ENCODE data around the gene GDPD5.

GDPD5 gene

DNA sequence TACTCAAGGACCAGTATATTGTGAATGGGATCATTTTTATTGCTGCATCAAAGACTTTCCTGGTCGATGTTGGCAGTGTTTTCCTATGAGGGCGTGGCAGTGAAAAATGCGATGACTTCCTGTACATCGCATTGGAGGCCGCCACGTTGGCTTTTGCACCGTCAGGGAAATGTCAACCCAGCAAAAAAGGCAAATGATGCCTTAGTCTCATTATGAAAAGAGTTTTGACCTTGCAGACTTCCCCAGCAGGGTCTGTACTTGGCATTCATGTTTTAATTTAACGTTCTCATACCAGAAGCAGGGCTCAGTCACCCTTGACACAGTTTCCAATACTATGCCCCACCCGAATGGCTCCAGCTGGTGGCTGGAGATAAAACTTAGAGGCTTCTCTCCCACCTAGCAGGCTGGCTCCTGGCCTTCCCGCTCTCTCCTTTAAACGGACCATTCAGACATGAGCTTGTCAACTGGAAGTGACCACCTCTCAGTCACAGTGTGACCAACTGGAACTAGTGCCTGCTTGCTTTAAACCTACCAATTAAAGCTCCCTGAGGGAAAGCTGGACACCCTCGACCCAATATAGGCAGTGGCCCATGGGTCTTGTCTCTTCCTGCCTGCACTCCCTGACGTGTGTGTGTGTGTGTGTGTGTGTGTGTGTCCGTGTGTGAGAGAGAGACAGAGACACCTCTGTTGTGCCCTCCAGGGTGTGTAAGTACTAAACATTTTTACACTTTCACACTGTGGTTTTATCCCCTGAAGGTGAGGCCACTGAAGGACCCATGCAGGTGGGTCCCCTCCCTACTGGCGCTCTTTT lies 8.7 kb upstream of the GDPD5 start:
- Histone ChIP-seq H3K9me3 (ENCODE audit: control insufficient read depth in 1 of 2, low read length in 2 of 2) (no peaks in the 10 kb centered on the region), H3K27ac (ENCODE audit: low read depth, low read length) (no peak overlapping the region), H3K36me3 (ENCODE audit: control insufficient read depth in 1 of 2, insufficient read depth in 2 of 2, low read length in 2 of 2) (no peaks in the 10 kb centered on the region), H3K4me1 (ENCODE audit: control insufficient read depth in 1 of 2, insufficient read depth in 2 of 2, low read length in 2 of 2) (peaks cover 4 to 6% of the 10 kb centered on the region in 2 donors), H3K9ac (ENCODE audit: low read depth in 1 of 2, low read length in 2 of 2) (no peak overlapping the region), H3K4me3 (ENCODE audit: low read depth in 1 of 2, low read length in 2 of 2) (no peak overlapping the region), H3K27me3 (ENCODE audit: control insufficient read depth in 1 of 2, insufficient read depth in 2 of 2, low read length in 2 of 2) (no peaks in the 10 kb centered on the region)

DNA sequence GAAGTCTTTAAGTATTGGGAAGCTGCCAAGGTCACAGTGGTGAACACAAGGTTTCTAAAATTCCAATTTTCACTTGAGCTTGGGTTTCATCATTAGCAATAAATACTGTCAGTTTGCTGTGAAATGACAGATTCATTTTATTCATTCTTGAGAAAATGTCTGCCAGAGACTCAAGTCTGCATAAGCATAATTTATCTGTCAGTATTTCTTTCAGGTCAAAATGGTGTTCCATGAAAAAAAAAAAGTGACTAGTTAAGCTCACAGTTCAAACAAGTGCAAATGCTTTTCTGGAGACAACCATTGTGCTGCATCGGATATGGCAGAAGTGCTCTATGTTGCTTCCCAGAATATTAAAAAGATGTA lies 8.1 kb upstream of the GDPD5 start:
- Histone ChIP-seq H3K27me3 (ENCODE audit: control insufficient read depth in 1 of 2, insufficient read depth in 2 of 2, low read length in 2 of 2) (no peaks in the 10 kb centered on the region), H3K27ac (ENCODE audit: low read depth, low read length) (no peak overlapping the region), H3K4me1 (ENCODE audit: control insufficient read depth in 1 of 2, insufficient read depth in 2 of 2, low read length in 2 of 2) (peaks cover 4 to 6% of the 10 kb centered on the region in 2 donors), H3K36me3 (ENCODE audit: control insufficient read depth in 1 of 2, insufficient read depth in 2 of 2, low read length in 2 of 2) (no peaks in the 10 kb centered on the region), H3K9me3 (ENCODE audit: control insufficient read depth in 1 of 2, low read length in 2 of 2) (no peaks in the 10 kb centered on the region), H3K4me3 (ENCODE audit: low read depth in 1 of 2, low read length in 2 of 2) (no peak overlapping the region), H3K9ac (ENCODE audit: low read depth in 1 of 2, low read length in 2 of 2) (no peak overlapping the region)

DNA sequence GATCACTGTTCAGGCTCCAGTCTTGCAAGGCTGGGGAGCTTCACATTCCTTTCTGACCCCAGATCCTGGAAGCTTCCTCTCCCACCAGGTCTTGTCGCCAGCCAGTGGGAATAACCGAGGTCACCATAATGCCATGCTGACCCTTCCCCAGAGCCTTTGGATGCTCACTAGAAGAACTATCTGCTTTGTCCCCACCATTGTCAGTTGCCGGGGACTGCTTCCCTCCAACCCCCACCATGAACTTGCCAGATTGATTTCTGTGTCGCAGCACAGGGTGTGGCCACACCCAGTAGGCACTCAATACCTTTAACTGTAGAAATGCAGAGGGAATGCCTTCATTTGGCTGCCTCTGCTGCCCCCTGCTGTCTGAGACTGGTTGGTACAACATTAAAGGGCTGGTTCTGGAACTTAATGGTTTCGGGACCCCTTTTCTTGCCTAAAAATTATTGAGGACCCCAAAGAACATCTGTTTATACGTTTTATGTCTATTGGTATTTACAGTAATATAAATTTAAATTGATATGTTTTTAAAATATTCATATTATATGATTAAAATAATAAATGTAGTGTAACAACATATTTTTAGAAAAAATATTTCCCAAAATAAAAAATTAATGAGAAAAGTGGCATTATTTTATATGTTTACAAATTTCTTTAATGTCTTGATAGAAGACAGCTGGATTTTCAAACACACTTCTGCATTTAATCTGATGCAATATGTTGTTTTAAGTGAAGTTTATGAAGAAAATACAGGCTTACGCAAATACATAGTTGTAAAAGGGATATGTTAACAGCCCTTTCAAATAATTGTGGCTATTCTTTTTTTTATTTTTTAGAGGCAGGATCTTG lies 6.7 kb upstream of the GDPD5 start:
- Histone ChIP-seq H3K4me1 (ENCODE audit: control insufficient read depth in 1 of 2, insufficient read depth in 2 of 2, low read length in 2 of 2) (peaks cover 4 to 6% of the 10 kb centered on the region in 2 donors), H3K27ac (ENCODE audit: low read depth, low read length) (no peak overlapping the region), H3K9me3 (ENCODE audit: control insufficient read depth in 1 of 2, low read length in 2 of 2) (no peaks in the 10 kb centered on the region), H3K36me3 (ENCODE audit: control insufficient read depth in 1 of 2, insufficient read depth in 2 of 2, low read length in 2 of 2) (no peaks in the 10 kb centered on the region), H3K27me3 (ENCODE audit: control insufficient read depth in 1 of 2, insufficient read depth in 2 of 2, low read length in 2 of 2) (no peaks in the 10 kb centered on the region), H3K4me3 (ENCODE audit: low read depth in 1 of 2, low read length in 2 of 2) (no peak overlapping the region), H3K9ac (ENCODE audit: low read depth in 1 of 2, low read length in 2 of 2) (no peak overlapping the region)

DNA sequence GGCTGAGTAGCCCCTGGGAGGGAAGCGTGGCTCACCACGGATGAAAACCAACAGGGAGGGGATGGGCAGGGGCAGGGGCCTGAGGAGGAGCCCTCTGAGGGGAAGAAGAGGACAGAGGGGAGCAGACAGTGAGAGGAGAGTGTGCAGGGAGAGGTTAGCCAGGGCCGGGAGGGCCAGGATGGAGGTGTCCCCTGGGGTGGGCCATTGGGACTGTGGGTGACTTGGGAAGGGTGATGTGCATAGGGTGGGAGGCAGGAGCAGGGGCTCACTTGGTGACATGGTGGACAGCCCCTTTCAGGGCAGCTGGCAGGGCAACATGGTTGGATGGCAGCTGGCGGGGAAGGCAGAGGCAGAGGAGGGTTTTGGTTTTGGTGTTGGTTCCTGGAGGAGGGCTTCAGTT lies 5.6 kb upstream of the GDPD5 start:
- no peaks in the 10 kb centered on the region for H3K9me3 ChIP-seq (ENCODE audit: control insufficient read depth in 1 of 2, low read length in 2 of 2)
- H3K27ac ChIP-seq (ENCODE audit: low read depth, low read length): no peak overlapping the region
- no peaks in the 10 kb centered on the region for H3K27me3 ChIP-seq (ENCODE audit: control insufficient read depth in 1 of 2, insufficient read depth in 2 of 2, low read length in 2 of 2)
- H3K4me1 ChIP-seq (ENCODE audit: control insufficient read depth in 1 of 2, insufficient read depth in 2 of 2, low read length in 2 of 2): peaks cover 4 to 8% of the 10 kb centered on the region in 2 donors
- H3K4me3 ChIP-seq (ENCODE audit: low read depth in 1 of 2, low read length in 2 of 2): no peak overlapping the region
- no peaks in the 10 kb centered on the region for H3K36me3 ChIP-seq (ENCODE audit: control insufficient read depth in 1 of 2, insufficient read depth in 2 of 2, low read length in 2 of 2)
- no peak overlapping the region for H3K9ac ChIP-seq (ENCODE audit: low read depth in 1 of 2, low read length in 2 of 2)

DNA sequence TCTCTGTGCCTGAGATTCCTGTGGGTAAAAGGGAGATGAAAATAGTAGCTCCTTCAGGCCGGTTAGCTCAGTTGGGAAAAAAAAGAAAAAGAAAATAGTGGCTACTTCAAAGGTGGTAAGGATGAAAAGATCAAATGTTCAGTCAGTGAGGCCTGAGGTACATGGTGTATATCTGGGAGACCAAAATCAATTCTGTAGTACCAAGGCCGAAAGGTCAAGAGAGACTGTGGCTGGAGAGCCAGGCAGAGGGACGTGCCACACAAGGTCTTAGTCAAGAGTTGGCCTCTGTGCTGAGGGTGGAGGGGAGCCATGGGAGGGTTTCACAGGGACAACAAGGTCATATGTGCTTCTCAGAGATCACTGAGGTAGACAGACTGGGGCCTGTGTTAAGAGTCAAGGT lies 4.8 kb upstream of the GDPD5 start:
- Histone ChIP-seq H3K9me3 (ENCODE audit: control insufficient read depth in 1 of 2, low read length in 2 of 2) (no peaks in the 10 kb centered on the region), H3K4me1 (ENCODE audit: control insufficient read depth in 1 of 2, insufficient read depth in 2 of 2, low read length in 2 of 2) (peaks cover 4 to 11% of the 10 kb centered on the region in 2 donors), H3K4me3 (ENCODE audit: low read depth in 1 of 2, low read length in 2 of 2) (no peak overlapping the region), H3K27me3 (ENCODE audit: control insufficient read depth in 1 of 2, insufficient read depth in 2 of 2, low read length in 2 of 2) (no peaks in the 10 kb centered on the region), H3K36me3 (ENCODE audit: control insufficient read depth in 1 of 2, insufficient read depth in 2 of 2, low read length in 2 of 2) (no peaks in the 10 kb centered on the region), H3K9ac (ENCODE audit: low read depth in 1 of 2, low read length in 2 of 2) (no peak overlapping the region), H3K27ac (ENCODE audit: low read depth, low read length) (no peak overlapping the region)

DNA sequence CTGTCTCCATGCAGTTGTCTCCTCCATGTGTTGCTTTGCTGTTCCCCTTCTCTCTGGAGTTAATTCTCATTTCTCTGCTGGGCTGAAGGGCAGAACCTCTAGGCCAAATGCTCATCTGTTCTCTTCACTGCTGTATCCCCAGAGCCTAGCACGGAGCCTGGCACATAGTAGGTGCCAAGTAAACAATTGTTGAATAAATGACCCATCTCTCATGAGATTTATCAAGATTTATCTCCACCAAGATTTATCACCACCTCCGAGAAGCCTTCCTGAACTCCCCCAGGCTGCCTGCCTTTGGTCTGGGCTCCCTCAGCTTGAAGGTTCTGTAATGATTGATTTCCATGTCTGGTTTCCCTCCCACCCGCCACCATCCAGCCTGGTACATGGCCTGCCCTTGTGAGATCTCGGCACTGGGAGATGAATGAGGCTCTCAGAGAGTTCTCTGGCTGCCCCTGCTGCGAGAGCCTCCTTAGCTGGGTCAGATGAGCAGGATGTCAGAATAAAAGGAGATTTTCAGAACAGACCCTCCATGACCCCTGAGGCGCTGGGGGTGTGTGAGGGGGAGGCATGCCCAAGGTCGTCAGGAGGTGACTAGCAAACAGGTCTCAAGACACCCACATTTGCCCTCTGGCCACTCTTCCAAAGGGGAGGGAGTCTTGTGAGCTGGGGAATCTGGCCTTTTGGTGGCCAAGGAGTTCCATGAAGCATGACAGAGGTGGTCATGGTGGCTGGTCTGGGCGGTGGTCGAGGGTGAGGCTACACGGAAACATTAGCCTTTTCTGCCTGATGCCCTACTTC lies 2.4 kb upstream of the GDPD5 start:
- H3K4me3 ChIP-seq (ENCODE audit: low read depth in 1 of 2, low read length in 2 of 2): no peak overlapping the region

DNA sequence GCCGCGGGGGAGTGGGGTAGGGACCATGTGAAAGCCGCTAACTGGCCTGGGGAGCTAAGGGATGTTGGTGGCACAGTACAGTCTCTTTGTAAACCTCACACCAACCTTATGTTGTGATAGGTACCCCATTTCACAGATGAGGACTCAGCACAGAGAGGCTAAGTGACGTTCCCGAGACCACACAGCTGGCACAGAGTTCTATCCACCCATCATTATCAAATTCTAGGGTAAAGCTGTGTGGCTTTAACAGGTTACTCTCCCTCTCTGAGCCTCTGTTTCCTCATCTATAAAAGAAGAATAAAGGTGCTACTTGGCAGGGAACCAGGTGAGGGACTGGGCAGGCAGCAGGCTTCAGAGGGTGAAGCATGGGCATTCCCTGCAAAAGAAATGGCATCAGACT lies 1.4 kb upstream of the GDPD5 start:
- Histone ChIP-seq H3K27ac (ENCODE audit: low read depth, low read length) (no peak overlapping the region), H3K9me3 (ENCODE audit: control insufficient read depth in 1 of 2, low read length in 2 of 2) (no peaks in the 10 kb centered on the region), H3K4me1 (ENCODE audit: control insufficient read depth in 1 of 2, insufficient read depth in 2 of 2, low read length in 2 of 2) (peaks cover 0 to 19% of the 10 kb centered on the region in 2 donors), H3K27me3 (ENCODE audit: control insufficient read depth in 1 of 2, insufficient read depth in 2 of 2, low read length in 2 of 2) (peaks cover 0 to 5% of the 10 kb centered on the region in 2 donors), H3K36me3 (ENCODE audit: control insufficient read depth in 1 of 2, insufficient read depth in 2 of 2, low read length in 2 of 2) (no peaks in the 10 kb centered on the region), H3K4me3 (ENCODE audit: low read depth in 1 of 2, low read length in 2 of 2) (no peak overlapping the region), H3K9ac (ENCODE audit: low read depth in 1 of 2, low read length in 2 of 2) (no peak overlapping the region)

More for the DNA sequence above, 2.4 kb upstream of the GDPD5 start:
- H3K9ac ChIP-seq (ENCODE audit: low read depth in 1 of 2, low read length in 2 of 2): no peak overlapping the region
- H3K4me1 ChIP-seq (ENCODE audit: control insufficient read depth in 1 of 2, insufficient read depth in 2 of 2, low read length in 2 of 2): peaks cover 0 to 19% of the 10 kb centered on the region in 2 donors
- no peaks in the 10 kb centered on the region for H3K9me3 ChIP-seq (ENCODE audit: control insufficient read depth in 1 of 2, low read length in 2 of 2)
- H3K36me3 ChIP-seq (ENCODE audit: control insufficient read depth in 1 of 2, insufficient read depth in 2 of 2, low read length in 2 of 2): no peaks in the 10 kb centered on the region
- peaks cover 0 to 5% of the 10 kb centered on the region in 2 donors for H3K27me3 ChIP-seq (ENCODE audit: control insufficient read depth in 1 of 2, insufficient read depth in 2 of 2, low read length in 2 of 2)
- no peak overlapping the region for H3K27ac ChIP-seq (ENCODE audit: low read depth, low read length)

DNA sequence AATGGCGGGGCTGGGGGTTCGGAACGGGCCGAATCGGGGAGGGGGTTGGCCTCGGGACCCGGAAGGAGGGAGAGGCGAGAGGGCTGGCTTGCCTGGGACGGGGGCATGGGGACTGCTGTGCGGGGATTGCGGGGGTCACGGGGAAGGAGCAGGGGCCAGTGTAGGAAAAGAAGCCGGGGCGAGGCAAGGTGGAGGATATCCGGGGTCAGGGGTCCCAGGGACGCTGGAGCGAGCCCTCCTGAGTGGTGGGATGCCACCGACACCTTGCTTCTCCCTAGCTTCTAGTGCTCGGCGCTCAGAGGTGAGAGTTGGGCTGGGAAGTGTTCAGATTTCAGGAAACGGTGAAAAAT lies 426 bp upstream of the GDPD5 start:
- H3K4me1 ChIP-seq (ENCODE audit: control insufficient read depth in 1 of 2, insufficient read depth in 2 of 2, low read length in 2 of 2): peaks cover 0 to 19% of the 10 kb centered on the region in 2 donors
- H3K9me3 ChIP-seq (ENCODE audit: control insufficient read depth in 1 of 2, low read length in 2 of 2): no peaks in the 10 kb centered on the region
- H3K36me3 ChIP-seq (ENCODE audit: control insufficient read depth in 1 of 2, insufficient read depth in 2 of 2, low read length in 2 of 2): no peaks in the 10 kb centered on the region
- H3K27ac ChIP-seq (ENCODE audit: low read depth, low read length): no peak overlapping the region
- H3K27me3 ChIP-seq (ENCODE audit: control insufficient read depth in 1 of 2, insufficient read depth in 2 of 2, low read length in 2 of 2): peaks cover 0 to 5% of the 10 kb centered on the region in 2 donors
- peak overlapping the region; percentile 59 to 71 for H3K4me3 ChIP-seq (ENCODE audit: low read depth in 1 of 2, low read length in 2 of 2)
- peak overlapping the region; percentile 55 to 64 for H3K9ac ChIP-seq (ENCODE audit: low read depth in 1 of 2, low read length in 2 of 2)

DNA sequence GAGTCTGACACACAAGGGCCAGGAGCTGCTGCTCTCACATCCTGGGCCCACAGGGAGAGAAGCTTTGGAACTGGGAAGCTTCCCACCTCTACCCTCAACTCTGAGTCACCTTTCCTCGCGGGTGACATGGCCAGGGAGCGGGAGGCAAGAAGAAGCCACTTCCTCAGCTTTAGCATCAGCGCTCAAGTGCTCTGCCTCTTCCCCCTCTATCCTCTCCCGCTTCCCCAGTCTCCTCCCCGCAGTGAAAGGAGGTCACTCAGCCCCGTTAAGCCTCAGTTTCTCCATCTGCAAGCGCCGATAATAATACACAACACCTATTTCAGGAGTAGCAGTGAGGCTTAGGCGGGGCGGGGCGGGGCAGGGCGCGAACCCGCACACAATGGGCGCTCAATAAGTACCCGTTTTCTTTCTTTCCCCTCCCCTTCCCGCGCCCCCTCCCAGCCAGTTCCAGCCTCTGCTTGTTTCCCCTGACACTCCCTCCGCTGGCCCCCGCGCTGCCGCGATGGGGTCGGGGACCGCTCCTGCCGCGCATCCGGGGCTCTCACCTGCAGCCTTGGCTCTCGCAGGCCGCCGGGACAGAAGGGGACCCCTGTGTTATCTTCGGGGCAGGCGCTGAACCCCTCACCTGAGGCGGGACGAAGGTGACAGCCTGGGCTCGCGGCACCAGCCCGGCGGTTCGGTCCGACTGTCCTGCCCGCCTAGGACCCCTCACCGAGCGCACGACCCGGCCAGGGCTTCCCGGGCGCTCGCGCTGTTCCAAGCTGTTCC lies 892 bp downstream of the GDPD5 start:
- H3K36me3 ChIP-seq (ENCODE audit: control insufficient read depth in 1 of 2, insufficient read depth in 2 of 2, low read length in 2 of 2): no peaks in the 10 kb centered on the region
- H3K27ac ChIP-seq (ENCODE audit: low read depth, low read length): no peak overlapping the region
- peaks cover 0 to 19% of the 10 kb centered on the region in 2 donors for H3K4me1 ChIP-seq (ENCODE audit: control insufficient read depth in 1 of 2, insufficient read depth in 2 of 2, low read length in 2 of 2)
- peaks cover 0 to 5% of the 10 kb centered on the region in 2 donors for H3K27me3 ChIP-seq (ENCODE audit: control insufficient read depth in 1 of 2, insufficient read depth in 2 of 2, low read length in 2 of 2)
- peak overlapping the region in 1 of 2 donors; percentile 69 for H3K9ac ChIP-seq (ENCODE audit: low read depth in 1 of 2, low read length in 2 of 2)
- H3K4me3 ChIP-seq (ENCODE audit: low read depth in 1 of 2, low read length in 2 of 2): peak overlapping the region; percentile 69 to 73
- no peaks in the 10 kb centered on the region for H3K9me3 ChIP-seq (ENCODE audit: control insufficient read depth in 1 of 2, low read length in 2 of 2)
